ENCODE results near the gene SECISBP2L.

SECISBP2L gene

DNA sequence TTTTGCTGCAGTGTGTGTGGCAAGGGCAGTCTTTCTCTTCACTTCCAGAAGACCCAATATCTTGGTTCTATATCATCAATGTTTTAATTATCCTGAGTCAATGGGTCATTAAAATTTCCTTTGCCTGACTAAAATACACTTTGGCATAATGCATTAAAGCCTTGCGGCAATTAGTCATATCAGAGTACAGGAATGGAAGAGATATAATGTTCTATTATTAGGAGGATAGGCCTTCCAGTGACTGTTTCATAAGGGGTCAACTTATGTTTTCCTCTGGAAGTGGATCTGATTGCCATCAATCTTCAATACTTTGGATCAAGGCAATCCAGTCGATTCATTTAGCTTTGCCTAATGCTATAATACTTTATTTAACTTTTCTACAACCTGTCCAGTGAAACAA lies 9.4 kb upstream of the SECISBP2L start:
- DNase-seq = no peak

DNA sequence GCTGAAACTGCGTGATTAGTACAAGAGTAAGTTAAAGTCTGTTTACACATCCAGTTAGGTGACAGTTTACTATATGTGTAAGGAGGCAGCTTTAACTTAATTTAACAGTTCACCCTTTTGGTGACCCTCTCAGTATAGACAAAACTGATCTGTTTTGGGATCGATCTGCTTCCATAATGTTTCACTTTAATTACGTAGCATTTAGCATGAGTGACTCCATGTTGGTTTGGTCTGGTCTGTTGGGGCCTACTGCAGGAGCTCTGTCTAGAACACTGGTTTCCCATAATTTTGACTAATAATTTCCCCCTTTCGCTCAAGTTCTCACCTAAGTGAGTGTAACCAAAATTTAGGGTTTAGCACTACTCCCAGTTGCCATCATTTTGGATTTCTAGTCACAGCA lies 6.4 kb upstream of the SECISBP2L start:
- DNase-seq = no peak

DNA sequence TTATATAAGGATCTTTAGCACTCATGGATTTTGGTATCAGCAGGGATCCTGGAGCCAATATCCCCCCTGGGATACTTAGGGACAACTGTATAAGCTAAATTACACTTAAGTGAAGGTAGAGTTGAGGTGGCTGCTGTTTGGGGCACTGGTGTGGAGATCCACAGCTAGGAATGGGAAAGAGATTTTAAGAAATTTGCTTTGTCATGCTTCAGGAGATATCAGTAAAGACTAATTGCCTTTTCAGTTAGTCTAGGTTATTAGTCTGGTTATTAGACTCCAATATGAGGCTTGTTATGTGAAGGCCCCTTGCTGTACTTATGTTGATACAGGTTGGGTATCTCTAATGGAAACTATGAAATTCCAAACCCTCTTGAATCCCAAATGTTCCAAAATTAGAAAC lies 1.2 kb upstream of the SECISBP2L start:
- DNase-seq = no peak

DNA sequence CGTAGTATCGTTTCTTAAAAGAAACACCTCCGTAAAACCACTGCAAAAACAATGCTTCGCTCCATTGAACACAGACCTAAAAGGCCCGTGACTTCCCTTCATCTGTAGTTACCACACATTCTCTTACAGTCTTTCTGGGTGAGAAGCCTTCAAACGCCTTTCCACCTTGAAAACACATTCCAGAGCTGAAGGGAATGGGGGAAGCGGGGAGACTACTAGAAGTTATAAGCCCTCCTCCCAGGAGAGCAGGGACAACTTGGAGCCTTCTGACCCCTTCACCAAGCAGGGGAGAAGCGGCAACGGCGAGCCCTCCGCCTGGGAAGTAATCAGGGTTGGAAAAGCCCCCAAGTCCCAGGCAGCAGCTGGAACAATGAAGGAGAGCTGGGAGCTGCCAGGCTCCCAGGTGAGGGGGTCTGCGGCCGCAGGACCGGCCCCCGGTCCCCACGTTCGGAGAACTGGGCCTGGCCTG lies 461 bp downstream of the SECISBP2L start:
- DNase-seq = no peak

DNA sequence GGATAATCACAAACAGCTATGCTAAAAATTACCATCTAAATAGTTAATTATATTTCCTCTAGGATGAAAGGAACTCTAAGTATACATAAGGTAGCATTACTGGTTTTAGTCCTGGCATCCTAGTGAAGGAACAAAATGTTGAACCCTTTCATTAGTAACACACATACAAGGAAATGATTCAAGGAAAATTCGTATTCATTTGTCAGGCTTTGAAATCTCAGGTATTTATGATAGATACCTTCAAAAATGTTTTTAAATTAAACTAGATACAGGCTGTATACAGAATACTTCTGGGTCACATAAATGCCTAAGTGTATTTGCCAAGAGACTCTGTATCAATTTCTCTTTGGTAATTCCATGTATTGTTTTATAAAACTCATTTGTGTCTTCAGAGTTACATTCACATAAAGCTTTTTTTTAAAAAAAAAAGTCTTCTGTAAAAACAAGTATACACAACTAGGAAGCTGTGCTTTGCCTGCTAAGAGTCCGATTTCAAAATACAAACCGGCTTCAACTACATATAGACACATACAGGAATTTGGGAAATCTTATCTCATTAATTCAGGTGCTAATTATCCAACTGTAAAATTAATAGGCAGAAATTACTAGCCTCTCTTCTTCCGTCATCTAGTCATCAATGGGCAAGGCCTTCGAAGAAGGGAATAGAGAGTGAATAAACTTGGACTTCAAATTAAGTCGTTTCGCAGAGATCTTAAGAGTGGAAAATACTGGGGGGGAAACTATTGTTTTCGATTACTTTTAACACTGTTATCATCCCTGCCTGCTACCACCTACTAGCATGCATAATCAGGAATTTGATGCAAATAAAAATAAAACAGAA lies 1.3 kb downstream of the SECISBP2L start:
- DNase-seq = no peak

DNA sequence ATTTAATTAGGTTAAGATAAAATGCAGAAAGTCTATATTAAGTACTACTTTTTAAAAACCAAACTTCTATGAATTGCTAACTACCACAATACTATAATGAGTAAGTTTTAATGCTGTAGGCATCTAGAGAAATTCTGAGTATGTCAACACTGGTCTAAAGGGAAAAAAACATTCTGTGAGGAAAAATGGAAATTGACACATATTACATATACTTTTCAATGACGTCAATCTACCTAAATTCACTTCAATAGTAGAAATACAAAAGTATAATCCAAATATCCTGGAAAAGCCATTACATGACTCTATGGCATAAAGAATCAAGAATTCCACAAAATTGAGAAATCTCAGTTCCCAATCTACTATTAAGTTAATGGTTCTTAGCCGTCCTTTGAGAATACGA lies 2.2 kb downstream of the SECISBP2L start:
- no peak for DNase-seq

DNA sequence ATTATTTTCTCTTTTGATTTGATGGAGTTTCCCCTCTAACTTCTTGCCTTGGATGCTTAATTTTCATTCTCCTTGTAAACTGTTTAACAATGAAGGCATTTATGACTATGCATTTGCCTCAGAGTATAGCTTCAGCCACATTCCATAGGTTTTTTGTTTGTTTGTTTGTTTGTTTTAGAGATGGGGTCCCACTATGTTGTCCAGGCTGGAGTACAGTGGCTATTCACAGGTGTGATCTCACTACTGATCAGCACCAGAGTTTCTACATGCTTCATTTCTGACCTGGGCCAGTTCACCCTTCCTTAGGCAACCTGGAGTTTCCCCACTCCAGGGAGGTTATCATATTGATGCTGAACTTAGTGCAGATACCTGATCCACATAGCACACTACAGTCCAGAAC lies 4.1 kb downstream of the SECISBP2L start:
- DNase-seq = no peak

DNA sequence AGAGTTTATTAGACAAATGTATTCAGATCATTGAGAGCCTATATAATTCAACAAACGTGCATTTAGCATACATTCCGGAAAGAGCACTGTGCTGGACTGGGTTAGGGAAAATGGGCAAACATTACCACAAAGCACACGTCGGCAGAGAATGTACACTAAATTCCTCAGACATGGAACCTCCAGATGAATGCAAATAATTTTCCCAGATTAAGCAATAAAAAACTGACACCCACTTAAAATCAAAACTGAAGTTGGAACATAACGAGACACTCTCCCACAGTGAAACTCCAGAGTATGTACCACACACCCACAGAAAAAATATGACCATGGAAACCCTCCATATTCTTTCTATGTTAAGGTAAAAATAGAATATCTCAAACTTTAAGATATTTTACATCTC lies 4.8 kb downstream of the SECISBP2L start:
- DNase-seq = no peak

DNA sequence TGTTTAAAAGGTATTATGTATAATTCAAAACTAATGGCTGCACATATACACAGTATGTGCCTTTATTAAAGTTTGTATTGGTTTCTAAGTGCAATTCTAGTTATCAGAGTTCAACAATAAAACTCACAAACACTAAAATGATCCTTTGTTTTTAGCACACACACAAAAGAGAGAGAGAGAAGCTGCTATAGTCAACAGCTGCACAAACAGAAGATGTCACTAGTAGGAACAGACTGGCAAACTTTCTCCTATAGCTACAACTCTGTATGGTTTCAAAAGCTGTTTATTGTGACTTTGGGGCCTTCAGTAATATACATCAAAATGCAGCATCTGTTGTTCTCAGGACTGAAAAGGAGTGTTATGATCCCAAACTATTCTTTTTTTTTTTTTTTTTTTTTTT lies 6.1 kb downstream of the SECISBP2L start:
- no peak for DNase-seq

DNA sequence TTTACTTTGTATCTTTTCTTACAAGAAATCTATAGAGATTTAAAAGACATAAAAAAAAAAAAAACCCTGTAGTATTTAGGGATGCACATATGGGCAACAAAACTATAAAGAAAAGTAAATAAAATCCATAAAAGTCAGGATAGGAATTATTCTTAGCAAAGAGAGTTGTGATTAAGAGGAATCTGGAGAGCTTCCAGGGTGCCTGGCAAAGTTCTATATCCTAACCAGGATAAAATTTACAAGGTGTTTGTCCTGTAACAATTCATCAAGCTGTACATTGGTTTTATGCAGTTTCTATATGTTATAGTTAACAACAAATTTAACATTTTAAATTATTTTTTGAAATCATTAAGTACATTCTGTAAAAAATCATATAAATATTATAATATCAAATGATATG lies 7.9 kb downstream of the SECISBP2L start:
- DNase-seq = no peak

DNA sequence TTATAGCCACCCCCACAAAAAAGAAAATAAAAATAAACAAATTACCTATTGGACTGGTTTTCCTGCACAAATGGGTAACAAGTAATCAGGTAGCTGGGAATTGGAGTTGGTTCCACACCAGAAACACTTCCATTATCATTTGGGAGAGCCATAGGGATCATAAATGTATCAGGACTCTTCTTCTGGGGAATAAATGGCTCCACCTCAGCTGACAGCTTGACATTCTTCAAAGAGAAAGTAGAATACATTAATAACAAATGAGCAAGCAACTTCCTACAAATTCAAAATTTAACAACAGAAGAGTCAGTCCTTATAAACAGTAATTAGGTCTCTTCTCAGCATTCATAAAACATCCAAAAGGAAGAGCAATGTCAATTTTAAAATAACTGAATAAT lies 8.7 kb downstream of the SECISBP2L start:
- no peak for DNase-seq

DNA sequence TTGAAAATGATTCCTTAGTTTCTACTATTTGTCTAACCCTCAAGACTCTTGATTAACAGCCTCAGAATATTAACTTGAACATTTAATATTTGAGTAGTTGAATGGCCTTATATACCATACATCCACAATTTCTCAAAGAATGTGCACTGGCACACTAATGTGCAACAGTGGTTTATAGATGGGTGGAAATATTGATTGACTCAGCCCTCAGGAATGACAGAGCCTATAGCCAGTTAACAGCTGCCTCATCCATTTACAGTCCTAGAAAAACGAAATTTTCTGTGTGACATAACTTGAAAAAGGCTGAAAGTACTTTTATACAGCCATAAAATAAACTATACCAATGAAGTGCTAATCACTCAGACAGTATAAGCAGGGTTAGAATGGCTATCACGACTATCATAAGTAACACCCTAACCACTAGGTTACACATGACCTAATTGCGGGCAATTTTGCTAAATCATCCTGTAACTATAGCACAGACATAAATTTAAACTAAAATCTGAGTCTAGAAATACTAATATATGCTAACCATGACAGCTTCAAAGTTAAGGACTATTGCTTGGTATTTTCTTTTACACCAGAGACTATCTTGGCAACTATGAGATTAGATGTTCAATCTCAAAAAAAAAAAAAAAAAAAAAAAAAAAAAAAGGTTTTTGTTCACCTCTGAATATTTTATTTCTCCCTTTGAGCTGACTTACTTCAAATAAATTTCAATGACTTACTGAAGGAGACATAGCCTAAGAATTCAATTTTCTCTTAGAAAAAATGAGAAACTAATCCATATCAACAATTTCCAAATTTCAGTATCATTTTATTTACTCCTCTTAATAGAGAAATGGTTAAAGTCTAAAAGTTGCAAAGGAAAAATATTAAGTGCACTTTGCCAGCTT lies 9.3 kb downstream of the SECISBP2L start:
- no peak for DNase-seq

DNA sequence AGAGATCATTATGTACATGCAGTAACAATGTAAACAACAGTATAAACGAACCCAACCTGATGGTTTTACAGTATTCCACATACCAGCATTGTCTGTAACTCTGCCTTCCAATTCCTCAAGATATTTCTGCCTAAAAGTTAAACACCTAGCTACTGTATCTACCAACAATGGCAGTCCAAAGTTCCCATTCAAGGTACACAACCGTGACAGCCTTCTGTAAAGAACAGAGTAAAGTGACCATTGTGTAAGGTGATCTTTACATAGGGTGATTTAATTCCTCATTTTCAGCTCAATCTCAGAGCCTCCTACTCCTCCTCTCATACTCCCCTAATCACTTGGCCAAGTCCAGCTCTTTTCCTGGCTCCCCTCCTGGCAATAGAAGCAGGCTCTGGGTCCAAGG lies 10.4 kb downstream of the SECISBP2L start:
- DNase-seq = no peak

DNA sequence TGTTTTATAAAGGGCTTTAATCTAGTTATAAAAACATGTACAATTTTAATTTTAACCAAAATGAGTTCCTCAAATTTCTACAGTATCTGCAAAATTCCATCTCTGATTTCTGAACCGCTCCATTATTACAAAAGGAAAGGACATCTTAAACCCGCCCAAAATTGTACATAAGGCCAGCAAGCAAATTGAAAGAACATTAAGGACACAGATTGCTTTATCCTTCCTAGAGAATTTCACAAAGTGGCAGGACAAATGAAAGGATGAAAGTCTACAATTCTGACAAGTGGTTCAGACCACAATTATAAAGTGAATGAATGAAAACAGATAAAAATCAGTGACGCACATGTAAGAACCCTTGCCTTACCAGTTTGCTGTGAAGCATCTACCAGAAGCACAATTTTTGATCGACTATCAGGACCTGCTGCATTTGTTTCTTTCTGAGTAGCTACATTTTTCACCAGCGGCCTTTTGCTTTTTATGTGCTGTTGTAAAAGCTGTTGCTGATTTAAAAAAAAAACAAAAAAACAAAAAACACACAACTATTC lies 13.6 kb downstream of the SECISBP2L start:
- no peak for DNase-seq

DNA sequence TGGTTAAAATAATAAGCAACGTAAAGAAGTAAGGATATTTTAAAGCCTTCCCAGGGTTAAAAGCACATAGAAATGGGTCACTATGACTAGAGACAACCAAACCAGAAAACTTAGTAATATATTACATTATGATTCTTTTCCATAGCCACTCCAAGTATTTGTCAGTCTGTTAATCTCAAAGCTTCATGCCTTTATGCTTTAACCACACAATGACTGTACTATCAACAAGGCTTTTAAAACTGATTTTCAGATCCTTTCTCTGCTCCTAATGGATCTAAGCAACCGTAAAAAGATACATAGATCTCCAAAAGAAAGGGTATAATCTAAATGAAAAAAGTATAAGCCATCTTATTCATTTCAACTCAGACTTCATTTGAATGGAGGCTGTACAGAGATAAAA lies 14.4 kb downstream of the SECISBP2L start:
- DNase-seq = no peak

DNA sequence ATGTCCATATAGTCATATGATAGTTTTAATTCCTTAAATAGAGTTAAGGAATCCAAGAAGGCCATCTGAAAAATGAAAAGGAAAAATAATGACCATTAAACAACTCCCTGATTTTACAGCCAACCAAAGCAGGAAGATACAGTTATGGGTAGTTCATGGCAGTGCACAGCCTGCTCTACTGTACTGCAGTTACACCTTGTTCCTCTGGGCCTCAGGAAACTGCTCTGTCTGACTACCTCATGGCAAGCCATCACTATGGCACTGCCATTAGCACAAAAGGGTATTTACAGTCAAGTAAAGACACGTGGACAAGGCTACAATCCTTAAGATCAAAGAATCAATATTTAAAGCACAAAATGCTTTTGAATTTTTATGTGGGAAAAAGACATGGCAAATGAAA lies 19.5 kb downstream of the SECISBP2L start:
- DNase-seq = no peak

DNA sequence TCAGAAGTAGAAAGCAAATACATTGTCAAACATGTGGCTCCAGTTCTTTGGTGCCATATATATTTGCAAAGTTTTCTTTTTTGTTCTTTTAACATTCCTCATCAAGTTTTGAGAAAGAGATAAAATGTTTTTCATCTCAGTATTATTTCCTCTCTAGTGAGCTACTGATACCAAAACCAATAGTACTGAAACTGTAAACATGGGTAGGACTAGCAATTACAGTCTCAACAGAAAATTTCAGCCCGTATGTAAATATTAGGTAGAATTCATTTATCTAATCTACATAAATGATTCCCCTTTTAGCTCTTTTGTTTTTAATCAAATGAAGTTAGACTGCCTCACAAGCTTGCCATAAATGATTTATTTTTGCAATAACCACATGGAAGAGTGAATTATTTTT lies 21.4 kb downstream of the SECISBP2L start:
- DNase-seq = no peak

DNA sequence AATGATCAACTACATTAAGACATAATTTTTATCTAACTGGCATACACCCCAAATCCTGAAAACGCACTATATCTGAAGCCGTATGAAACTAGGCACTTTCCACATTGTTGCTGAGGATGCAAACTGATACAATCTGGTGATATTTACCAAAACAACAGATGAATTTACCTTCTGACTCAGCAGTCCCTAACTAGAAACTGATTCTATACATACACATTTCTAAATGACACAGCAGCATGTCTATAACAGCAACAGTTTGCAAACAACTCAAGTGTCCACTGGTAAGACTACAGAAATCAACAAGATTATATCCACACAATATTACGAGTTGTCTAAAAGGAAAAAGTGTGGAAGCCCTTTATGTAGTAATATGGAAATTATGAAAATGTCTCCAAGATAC lies 22.9 kb downstream of the SECISBP2L start:
- no peak for DNase-seq

DNA sequence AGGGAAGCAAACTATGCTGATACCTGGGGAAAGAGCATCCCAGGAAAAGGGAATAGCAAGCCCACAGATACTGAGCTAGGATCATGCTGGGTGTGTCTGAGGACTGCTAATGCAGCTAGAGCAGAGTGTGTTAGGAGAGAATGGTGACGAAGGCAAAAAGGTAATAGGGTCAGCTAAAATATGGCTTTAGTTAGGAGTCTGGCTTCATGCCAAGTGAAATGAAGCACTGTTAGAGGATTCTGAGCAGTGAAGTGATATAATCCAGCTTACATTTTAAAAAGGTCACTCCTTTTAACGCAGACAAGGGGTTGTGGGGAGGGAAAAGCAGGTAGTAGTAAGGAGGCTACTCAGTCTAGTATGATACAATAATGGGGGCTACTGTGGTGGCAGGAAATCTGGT lies 30.4 kb downstream of the SECISBP2L start:
- DNase-seq = no peak

DNA sequence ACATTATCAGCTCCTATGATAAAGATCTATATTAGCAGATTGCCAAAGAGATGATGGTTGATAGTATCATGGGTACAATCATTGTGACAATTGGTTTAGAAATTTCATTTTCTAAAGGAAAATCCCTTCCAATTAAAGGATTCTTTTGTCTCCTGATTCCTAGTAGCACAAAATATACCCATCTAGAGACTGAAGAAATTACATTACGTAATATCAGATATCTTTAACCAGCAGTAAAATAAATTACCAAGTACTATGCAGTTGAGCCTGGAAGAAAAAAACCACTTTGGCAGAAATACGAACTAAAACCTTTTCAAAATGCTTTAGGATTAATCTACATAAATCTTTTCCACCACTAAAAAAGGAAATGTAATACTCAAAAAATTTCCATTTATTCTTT lies 46.9 kb downstream of the SECISBP2L start:
- no peak for DNase-seq

DNA sequence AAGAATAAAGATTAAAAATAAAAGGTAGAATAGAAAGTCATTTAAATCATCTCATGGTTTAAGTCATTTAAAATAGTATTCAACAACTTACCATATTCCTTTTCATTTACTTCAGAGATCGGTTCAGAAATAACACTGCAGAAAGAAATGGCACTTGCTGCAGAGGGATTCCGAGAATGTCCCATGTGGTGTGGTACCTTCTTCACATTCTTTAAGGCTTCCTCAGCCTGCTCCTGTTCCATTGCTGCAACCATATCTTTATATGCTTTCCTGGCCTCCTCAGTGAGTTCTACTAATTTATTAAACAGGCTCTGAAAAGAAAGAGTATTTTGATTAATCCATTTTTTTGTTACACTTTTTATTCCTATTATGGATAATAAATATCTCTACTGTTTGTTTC lies 50.0 kb downstream of the SECISBP2L start:
- no peak for DNase-seq

DNA sequence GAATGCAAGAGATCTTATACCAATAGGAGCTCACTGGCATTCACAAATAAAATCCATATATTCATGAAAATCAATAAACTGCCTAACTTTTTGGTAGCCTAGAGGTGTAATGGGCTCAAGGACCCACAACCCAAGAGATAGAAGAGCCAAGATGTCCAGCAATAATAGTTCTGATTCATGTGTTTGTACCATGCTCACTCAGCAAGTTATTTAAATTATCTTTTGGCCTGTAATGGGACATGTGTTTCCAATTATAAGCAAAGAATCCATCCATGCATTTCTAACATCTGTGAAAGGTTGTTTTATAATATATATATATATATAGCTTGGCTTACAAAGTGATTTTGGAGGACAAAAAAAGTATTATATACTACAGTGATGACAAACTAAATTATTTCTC lies 52.9 kb downstream of the SECISBP2L start:
- no peak for DNase-seq

DNA sequence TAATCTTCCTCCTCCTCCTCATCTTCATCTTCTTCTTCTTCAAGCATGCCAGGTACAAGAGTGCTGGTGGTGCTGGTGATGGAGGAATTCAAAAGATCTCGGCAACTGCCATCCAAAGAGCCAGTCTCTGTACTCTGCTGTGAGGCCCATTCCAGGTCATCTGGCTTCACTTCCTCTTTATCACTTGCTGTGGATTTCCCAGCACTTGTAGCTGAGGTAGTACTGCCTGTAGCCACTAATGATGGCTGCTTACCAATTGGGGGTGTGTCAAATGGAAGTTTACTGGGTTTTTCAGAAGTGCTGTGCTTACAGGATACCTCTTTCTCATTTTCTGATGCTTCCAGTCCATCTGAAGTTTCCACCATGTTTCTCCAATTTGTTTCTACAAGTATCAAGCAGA lies 53.7 kb downstream of the SECISBP2L start:
- DNase-seq = no peak

DNA sequence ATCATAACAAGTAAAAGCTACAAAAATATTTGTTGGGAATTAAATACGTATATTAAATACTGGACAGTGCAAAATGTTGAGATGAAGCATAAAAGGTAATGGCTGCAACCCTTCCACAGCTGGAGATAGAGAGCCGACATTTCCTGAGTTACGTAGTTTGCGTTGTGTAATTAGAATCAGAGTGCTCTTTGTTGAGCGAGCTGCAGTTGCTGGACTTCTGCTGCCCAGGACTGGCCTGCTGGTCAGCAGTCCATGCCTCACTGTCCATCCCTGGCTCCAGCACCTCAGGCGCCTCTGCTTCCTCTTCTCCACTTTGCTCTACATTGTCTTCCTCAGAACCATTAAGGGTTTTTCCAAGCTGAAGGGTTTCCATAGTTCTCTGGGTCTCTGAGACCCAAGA lies 54.1 kb downstream of the SECISBP2L start:
- no peak for DNase-seq
